ENCODE measurements around the gene SLCO2B1.

- TF ChIP-seq POLR2A (IDR thresholded peaks at IDR 0.05): no peak
- TF ChIP-seq CTCF (IDR thresholded peaks at IDR 0.05): no peak
Measured at GRCh38 chr11:75197512-75198277, 46.8 kb downstream of the SLCO2B1 start.
